ENCODE measurements around the gene CDC40.

The CDC40 gene

DNA sequence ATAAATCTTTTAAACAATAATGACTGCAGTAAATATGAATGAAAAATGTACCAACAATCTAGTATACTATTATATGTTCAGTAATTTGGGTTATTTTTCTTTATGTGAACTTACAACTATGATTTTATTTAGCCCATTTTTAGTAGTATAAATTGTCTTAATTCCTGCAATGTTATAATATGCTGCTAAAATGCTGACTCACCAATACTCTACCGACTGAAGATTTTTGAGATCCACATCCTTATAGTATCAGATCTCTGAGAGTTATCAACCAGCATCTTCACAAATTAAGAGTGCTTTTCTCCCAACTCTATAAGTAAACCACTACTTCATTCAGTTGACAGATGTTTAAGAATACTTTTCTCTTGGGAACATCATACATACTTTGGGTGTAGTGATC lies 16.6 kb downstream of the CDC40 start:
- Histone ChIP-seq H3K27ac (replicated peaks) (no peak overlapping the region), H3K4me3 (replicated peaks; ENCODE audit: insufficient read depth, low read length) (no peak overlapping the region), H3K27me3 (ENCODE audit: insufficient read depth, poor library complexity, severe bottlenecking) (no peaks in the 10 kb centered on the region)
- DNase-seq (ENCODE audit: low read depth in 1 of 2, low spot score in 1 of 2): no peak
- TF ChIP-seq SPI1 (IDR thresholded peaks at IDR 0.05; ENCODE audit: borderline replicate concordance, low read depth) (no peak), POLR2AphosphoS5 (IDR thresholded peaks at IDR 0.05; ENCODE audit: low read depth) (no peak), GABPA (IDR thresholded peaks at IDR 0.05; ENCODE audit: low read depth) (no peak)

DNA sequence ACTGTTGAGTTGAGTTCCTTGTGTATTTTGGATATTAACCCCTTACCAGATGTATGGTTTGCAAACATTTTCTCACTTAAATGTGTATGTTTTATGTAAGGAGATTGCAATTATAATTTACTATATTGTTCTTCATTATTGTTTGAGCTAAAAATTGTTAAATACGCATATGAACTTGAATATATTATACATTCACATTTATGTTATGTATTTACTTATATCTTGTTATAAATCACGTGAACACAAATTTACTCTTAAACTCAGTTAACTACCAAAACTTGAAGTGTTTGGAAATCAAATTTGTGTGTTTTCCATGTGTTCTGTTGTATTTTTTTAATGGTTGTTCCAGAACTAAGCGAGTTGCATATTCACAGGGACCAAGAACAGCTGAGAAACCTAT lies 18.3 kb downstream of the CDC40 start:
- Histone ChIP-seq H3K4me3 (replicated peaks; ENCODE audit: insufficient read depth, low read length) (no peak overlapping the region), H3K27ac (replicated peaks) (no peak overlapping the region), H3K27me3 (ENCODE audit: insufficient read depth, poor library complexity, severe bottlenecking) (no peaks in the 10 kb centered on the region)
- TF ChIP-seq, protein P1, sequence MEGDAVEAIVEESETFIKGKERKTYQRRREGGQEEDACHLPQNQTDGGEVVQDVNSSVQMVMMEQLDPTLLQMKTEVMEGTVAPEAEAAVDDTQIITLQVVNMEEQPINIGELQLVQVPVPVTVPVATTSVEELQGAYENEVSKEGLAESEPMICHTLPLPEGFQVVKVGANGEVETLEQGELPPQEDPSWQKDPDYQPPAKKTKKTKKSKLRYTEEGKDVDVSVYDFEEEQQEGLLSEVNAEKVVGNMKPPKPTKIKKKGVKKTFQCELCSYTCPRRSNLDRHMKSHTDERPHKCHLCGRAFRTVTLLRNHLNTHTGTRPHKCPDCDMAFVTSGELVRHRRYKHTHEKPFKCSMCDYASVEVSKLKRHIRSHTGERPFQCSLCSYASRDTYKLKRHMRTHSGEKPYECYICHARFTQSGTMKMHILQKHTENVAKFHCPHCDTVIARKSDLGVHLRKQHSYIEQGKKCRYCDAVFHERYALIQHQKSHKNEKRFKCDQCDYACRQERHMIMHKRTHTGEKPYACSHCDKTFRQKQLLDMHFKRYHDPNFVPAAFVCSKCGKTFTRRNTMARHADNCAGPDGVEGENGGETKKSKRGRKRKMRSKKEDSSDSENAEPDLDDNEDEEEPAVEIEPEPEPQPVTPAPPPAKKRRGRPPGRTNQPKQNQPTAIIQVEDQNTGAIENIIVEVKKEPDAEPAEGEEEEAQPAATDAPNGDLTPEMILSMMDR (IDR thresholded peaks at IDR 0.05; ENCODE audit: insufficient read depth, low read length): no peak
- TF ChIP-seq, protein P2, sequence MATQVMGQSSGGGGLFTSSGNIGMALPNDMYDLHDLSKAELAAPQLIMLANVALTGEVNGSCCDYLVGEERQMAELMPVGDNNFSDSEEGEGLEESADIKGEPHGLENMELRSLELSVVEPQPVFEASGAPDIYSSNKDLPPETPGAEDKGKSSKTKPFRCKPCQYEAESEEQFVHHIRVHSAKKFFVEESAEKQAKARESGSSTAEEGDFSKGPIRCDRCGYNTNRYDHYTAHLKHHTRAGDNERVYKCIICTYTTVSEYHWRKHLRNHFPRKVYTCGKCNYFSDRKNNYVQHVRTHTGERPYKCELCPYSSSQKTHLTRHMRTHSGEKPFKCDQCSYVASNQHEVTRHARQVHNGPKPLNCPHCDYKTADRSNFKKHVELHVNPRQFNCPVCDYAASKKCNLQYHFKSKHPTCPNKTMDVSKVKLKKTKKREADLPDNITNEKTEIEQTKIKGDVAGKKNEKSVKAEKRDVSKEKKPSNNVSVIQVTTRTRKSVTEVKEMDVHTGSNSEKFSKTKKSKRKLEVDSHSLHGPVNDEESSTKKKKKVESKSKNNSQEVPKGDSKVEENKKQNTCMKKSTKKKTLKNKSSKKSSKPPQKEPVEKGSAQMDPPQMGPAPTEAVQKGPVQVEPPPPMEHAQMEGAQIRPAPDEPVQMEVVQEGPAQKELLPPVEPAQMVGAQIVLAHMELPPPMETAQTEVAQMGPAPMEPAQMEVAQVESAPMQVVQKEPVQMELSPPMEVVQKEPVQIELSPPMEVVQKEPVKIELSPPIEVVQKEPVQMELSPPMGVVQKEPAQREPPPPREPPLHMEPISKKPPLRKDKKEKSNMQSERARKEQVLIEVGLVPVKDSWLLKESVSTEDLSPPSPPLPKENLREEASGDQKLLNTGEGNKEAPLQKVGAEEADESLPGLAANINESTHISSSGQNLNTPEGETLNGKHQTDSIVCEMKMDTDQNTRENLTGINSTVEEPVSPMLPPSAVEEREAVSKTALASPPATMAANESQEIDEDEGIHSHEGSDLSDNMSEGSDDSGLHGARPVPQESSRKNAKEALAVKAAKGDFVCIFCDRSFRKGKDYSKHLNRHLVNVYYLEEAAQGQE (IDR thresholded peaks at IDR 0.05; ENCODE audit: insufficient replicate concordance, low read depth): no peak
- no peak for TF ChIP-seq SPI1 (IDR thresholded peaks at IDR 0.05; ENCODE audit: borderline replicate concordance, low read depth)
- no peak for TF ChIP-seq POLR2AphosphoS5 (IDR thresholded peaks at IDR 0.05; ENCODE audit: low read depth)
- no peak for DNase-seq (ENCODE audit: low read depth in 1 of 2, low spot score in 1 of 2)

DNA sequence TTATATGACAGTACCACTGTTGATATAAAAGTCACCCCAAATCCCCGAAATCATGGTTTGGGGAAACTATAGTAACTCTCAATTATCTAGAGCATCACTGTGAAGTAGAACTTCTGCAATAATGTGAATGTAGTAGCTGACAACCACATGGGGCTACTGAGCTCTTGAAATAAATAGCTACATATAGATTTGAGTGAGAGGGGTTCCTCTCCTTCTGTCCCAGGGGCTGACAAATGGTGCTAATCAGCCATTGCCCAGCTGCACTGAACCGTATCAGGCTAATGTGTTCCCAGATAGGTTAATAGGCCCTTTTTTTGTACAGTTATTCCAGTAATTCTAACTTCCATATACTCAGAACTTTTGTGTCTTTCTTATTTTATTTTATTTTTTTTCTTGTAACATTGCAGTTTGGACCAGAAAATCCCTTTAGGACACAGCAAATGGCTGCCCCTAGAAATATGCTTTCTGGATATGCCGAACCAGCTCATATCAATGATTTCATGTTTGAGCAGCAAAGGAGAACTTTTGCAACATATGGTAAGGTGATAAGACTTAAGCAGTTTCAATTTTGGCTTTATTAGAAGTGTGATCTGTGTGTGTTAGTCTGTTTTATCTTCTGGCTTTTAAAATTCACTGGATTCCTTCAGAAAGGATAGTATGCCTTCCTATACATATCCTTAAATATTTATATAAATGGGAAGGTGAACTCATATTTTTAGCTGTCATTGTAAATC lies 21.1 kb downstream of the CDC40 start:
- Histone ChIP-seq H3K27me3 (ENCODE audit: insufficient read depth, poor library complexity, severe bottlenecking) (no peaks in the 10 kb centered on the region), H3K27ac (replicated peaks) (no peak overlapping the region), H3K4me3 (replicated peaks; ENCODE audit: insufficient read depth, low read length) (no peak overlapping the region)
- no peak for TF ChIP-seq GABPA (IDR thresholded peaks at IDR 0.05; ENCODE audit: low read depth)
- TF ChIP-seq, protein P1 (IDR thresholded peaks at IDR 0.05; ENCODE audit: insufficient read depth, low read length): no peak
- TF ChIP-seq, protein P2 (IDR thresholded peaks at IDR 0.05; ENCODE audit: insufficient replicate concordance, low read depth): no peak
- no peak for TF ChIP-seq SPI1 (IDR thresholded peaks at IDR 0.05; ENCODE audit: borderline replicate concordance, low read depth)
- no peak for TF ChIP-seq POLR2AphosphoS5 (IDR thresholded peaks at IDR 0.05; ENCODE audit: low read depth)
- no peak for DNase-seq (ENCODE audit: low read depth in 1 of 2, low spot score in 1 of 2)

DNA sequence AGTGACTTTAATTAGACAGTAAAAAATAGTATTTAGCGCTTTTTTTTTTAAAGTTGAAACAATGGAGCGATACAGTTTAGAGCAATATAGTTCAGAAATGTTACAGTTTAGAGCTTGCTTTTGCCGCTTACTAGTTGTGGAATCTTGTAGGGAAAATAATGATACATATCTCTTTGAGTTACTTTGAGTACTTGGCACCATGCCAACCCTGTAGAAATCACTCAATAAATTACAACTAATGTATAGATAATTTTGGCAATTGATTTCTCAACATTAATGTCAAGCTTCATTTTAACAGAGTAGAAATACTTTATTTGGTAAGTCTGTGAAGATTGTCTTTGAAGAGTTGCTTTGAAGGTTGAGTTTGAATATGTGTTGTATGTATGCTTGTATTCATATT lies 27.4 kb downstream of the CDC40 start:
- no peak overlapping the region for H3K4me3 ChIP-seq (replicated peaks; ENCODE audit: insufficient read depth, low read length)
- DNase-seq (ENCODE audit: low read depth in 1 of 2, low spot score in 1 of 2): no peak
- TF ChIP-seq, protein P2 (IDR thresholded peaks at IDR 0.05; ENCODE audit: insufficient replicate concordance, low read depth): no peak
- no peak for TF ChIP-seq POLR2AphosphoS5 (IDR thresholded peaks at IDR 0.05; ENCODE audit: low read depth)
- no peak overlapping the region for H3K27ac ChIP-seq (replicated peaks)
- H3K27me3 ChIP-seq (ENCODE audit: insufficient read depth, poor library complexity, severe bottlenecking): no peaks in the 10 kb centered on the region

Data from HL-60 (cell line).